HG03439 (cell line): ENCODE results near the gene OR10A2.
"Not testable (repeated sequence)": the region's sequence is repeated elsewhere in the genome, so short reads cannot be mapped to it uniquely, and the experiment has no call there.

Experiments
- ATAC-seq: cut with Tn5 transposase; IDR thresholded peaks from one replicate; pipeline ENCODE4 v1.9.1; 2021; ENCODE audit warnings: mild to moderate bottlenecking, moderate library complexity; ENCODE audit not compliant: unreplicated experiment

Gene OR10A2, protein sequence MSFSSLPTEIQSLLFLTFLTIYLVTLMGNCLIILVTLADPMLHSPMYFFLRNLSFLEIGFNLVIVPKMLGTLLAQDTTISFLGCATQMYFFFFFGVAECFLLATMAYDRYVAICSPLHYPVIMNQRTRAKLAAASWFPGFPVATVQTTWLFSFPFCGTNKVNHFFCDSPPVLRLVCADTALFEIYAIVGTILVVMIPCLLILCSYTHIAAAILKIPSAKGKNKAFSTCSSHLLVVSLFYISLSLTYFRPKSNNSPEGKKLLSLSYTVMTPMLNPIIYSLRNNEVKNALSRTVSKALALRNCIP

DNA sequence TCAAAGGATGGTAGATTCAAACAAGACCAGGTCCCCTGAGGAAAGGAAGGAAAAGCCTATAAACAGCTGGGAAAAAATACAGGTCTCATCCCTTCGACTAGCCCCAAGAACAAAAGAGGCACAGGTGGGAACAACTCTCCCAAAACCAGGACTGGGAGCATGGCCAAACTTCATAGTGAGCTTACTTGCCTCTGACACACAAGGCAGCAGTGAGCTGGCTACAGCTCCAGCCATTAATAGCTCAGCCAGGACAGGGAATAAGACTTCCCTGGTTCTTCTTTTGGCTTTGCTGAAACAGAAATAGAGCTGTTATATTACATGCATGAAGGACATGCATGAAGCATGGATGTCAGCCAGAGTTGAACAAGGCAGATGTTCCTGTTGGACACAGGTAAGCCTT lies at the start of gene OR10A2:
Gene OR10A2 (plus strand): TSS at position 97 of the 400 bp plus-strand sequence. CDS start 6,698 bp downstream, outside the sequence.
- no peak for ATAC-seq

GRCh38 chr11:6813656-6814055 lies 49.2 kb upstream of the OR10A2 start:
- no peak for ATAC-seq

- no peak for ATAC-seq
Measured at GRCh38 chr11:6817694-6818093, 45.2 kb upstream of the OR10A2 start.

DNA sequence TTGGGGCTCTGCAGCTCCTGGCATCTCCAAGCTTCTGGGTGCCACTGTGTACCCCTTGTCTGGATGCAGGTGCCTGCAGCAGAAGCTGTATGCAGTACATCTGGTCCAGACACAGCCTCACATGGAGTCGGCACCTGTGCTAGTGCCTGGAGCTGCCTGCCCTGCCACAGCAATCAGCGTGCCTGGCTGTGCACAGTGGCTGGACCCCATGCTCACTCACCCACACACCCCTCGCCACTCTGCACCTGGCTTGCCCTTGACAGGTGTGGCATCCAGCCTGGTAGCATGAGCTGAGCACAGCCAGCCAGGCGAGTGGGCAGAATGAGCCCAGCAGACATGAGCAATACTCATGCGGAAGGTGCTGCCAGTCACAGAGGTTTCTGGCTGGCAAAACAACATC lies 43.9 kb upstream of the OR10A2 start:
- no peak for ATAC-seq

DNA sequence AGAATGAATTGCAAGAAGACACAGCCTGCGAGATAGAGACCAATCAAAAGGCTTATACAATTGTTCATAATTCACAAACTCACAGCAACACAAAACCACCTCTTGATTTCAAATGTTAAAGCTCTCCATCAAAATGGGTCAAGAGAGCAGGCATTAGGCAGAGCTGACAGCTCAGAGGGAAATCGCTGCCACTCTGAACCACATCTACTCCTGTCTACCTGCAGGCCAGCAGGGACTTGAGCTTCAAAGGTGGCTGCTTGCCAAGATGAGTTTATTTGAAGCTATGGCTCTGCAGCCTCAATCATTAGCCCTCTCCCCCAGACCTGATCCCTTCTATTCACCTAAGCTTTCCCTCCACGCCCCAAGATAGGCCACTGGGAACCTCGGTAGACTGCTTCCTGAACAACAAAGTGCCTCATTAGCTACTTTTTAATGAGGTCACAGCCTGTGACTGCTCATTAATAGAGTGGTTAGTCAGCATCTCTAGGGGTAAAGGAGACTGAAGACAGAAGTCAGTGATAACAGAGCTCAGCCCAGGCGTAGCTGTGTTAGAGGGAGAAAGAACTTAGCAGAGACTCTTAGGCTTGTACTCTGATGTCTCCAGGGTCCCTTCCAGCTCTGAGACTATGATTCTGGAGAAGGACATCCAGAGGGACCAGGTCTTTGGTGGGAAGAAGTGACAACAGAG lies 38.6 kb upstream of the OR10A2 start:
- no peak for ATAC-seq

DNA sequence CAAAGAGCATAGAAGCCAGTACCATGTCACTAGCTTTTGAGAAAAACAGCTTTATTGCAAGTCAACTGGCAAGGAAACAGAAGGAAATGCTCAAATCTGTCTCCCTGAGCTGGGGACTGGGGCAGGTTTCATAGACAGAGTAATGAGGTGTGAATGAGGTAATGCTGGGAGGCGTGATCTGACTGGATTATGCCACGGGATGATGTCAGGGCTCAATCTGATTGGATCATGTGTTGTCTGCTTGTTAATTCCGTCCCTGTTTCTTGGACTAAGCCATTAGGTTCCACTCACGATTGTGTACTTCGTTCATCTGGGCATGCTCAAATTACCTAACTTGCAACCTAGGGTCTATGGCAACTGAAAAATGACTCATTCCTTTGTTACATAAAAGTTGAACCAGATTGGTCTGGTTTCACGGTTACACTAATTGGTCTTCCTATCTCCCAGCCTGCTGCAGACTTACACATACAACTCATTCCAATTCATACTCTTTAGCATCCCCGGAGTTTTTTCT lies 37.6 kb upstream of the OR10A2 start:
- no peak for ATAC-seq

DNA sequence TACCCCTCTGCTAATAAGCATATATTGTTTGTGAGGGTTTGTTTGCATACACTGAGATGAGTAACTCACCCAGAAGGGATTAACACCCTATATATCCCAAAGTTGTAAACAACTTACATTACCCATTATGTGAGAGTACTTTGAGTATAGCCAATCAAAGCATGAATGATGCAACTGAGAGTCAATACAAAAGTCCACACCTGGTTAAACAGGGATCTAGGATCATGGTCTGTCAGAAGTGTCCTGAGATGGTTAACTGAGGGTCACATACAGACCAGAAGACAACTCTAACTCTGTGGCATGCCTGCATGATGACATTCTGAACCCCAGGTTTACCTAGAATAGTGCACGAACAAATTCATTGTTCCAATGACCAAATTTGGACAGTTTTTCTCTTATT lies 34.8 kb upstream of the OR10A2 start:
- no peak for ATAC-seq

GRCh38 chr11:6833356-6833755 lies 29.5 kb upstream of the OR10A2 start:
- ATAC-seq = no peak

- ATAC-seq = no peak
Measured at GRCh38 chr11:6834021-6834420, 28.8 kb upstream of the OR10A2 start.

DNA sequence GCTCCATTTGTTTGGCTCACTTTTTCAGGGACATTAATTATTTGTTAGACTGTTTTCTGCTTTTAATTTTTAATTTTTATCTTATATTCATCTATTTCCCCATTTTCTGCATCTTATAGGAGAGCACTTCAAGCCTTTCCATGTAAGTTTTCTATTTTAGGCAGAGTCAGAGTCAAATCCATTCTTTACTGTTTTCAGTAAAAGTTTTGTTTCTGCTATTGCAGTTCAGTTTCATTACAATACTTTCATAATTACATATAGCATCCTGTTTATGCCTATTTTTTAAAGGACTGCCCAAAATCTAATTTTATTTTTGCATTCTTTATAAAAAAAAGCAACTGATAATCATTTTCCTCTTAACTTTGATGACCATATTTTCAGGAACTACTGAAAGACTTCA lies 21.2 kb upstream of the OR10A2 start:
- no peak for ATAC-seq

DNA sequence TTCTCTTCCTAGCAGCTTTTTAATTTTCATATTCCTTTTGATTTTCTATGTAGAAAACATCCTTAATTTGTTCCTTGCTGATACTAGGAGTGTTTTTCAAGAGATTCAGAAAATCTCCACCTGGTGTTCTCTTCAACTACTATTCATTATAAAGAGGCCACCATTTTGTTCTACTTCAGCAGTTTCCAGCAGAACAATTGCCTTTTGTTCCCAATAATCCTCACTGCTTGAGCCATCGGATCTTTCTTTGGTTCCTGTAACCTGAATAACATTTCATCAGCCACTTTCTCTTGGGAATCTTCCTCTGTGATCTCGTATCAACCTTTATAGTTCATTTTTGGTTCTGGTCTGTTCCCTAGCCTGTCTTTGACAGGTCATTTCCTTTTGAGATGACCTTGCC lies 19.2 kb upstream of the OR10A2 start:
- ATAC-seq = no peak

GRCh38 chr11:6844356-6844755 lies 18.5 kb upstream of the OR10A2 start:
- no peak for ATAC-seq

GRCh38 chr11:6845383-6845782 lies 17.5 kb upstream of the OR10A2 start, which contains the start of gene OR10A5:
Gene OR10A5 (plus strand): TSS chr11:6845683. CDS start chr11:6845683, 0 bp downstream.
- no peak for ATAC-seq

GRCh38 chr11:6850526-6850925 lies 12.3 kb upstream of the OR10A2 start:
- ATAC-seq = no peak

- ATAC-seq = not testable (repeated sequence)
Measured at GRCh38 chr11:6854801-6855200, 8.1 kb upstream of the OR10A2 start.

DNA sequence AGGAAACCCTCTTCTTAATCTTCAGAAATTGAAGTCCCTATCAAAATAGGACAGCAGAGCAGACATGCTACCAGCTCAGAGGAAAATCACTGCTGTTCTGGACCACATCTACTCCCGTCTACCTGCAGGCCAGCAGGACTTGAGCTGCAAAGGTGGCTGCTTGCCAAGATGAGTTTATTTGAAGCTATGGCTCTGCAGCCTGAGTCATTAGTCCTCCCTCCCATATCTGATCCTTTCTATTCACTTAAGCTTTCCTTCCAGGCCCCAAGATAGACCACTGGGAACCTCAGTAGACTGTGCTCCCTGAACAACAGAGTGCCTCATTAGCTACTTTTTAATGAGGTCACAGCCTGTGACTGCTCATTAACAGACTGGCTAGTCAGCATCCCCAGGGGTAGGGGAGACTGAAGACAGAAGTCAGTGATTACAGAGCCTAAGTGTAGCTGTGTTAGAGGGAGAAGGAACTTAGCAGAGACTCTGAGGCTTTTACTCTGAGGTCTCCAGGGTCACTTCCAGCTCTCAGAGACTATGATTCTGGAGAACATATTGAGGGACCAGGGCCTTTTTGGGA lies 6.8 kb upstream of the OR10A2 start:
- no peak for ATAC-seq

GRCh38 chr11:6856871-6857270 lies 6.0 kb upstream of the OR10A2 start:
- peak; percentile 64 for ATAC-seq

GRCh38 chr11:6864438-6864837 lies 1.6 kb downstream of the OR10A2 start:
- ATAC-seq = no peak

GRCh38 chr11:6871278-6871677 lies 8.4 kb downstream of the OR10A2 start:
- no peak for ATAC-seq

- no peak for ATAC-seq
Measured at GRCh38 chr11:6875761-6876160, 12.9 kb downstream of the OR10A2 start.

- ATAC-seq = no peak
Measured at GRCh38 chr11:6876325-6876724, 13.5 kb downstream of the OR10A2 start, which contains the start of gene OR10A4. Gene OR10A4 (plus strand): TSS chr11:6876625. CDS start chr11:6876648, 23 bp downstream.

DNA sequence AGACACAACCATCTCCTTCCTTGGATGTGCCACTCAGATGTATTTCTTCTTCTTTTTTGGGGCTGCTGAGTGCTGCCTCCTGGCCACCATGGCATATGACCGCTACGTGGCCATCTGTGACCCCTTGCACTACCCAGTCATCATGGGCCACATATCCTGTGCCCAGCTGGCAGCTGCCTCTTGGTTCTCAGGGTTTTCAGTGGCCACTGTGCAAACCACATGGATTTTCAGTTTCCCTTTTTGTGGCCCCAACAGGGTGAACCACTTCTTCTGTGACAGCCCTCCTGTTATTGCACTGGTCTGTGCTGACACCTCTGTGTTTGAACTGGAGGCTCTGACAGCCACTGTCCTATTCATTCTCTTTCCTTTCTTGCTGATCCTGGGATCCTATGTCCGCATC lies 14.1 kb downstream of the OR10A2 start:
- ATAC-seq = peak; percentile 63
